Endodermal cell (in vitro differentiated cells): ENCODE data around the gene DIPK1B. TPM values are rescaled to one million over a fixed set of nuclear protein-coding genes. Genes with fewer than 3 reads are reported as not detected.
"Not testable (repeated sequence)": the region's sequence is repeated elsewhere in the genome, so short reads cannot be mapped to it uniquely, and the experiment has no call there.

Experiments
- DNase-seq: peaks from one replicate; pipeline ENCODE4 v3.0.0-alpha.2; 2017
- H3K27ac ChIP-seq: 2 replicates; pipeline ENCODE4 v1.5.1; 2013; ENCODE audit warnings: mild to moderate bottlenecking, low read depth, low read length, moderate library complexity
- H3K27me3 ChIP-seq: 2 replicates; pipeline ENCODE4 v1.6.1; 2013; ENCODE audit warnings: mild to moderate bottlenecking, low read length, moderate library complexity; ENCODE audit not compliant: insufficient read depth, control insufficient read depth, poor library complexity, severe bottlenecking
- H3K36me3 ChIP-seq: 2 replicates; pipeline ENCODE4 v1.7.0; 2013; ENCODE audit warnings: mild to moderate bottlenecking, low read length, moderate library complexity; ENCODE audit not compliant: control insufficient read depth, insufficient read depth
- H3K4me1 ChIP-seq: one replicate; pipeline ENCODE4 v1.7.0; 2013; ENCODE audit warnings: low read length; ENCODE audit not compliant: control insufficient read depth, insufficient read depth
- H3K4me3 ChIP-seq: 2 replicates; pipeline ENCODE4 v1.5.1; 2013; ENCODE audit warnings: mild to moderate bottlenecking, low read length, moderate library complexity
- H3K9ac ChIP-seq: 2 replicates; pipeline ENCODE4 v1.6.1; 2013; ENCODE audit warnings: mild to moderate bottlenecking, low read length, moderate library complexity; ENCODE audit not compliant: poor library complexity, severe bottlenecking; ENCODE audit errors: extremely low read depth
- H3K9me3 ChIP-seq: 2 replicates; pipeline ENCODE4 v1.6.1; 2013; ENCODE audit warnings: mild to moderate bottlenecking, low read length, moderate library complexity; ENCODE audit not compliant: control insufficient read depth
- H3K27ac Mint-ChIP-seq: 2 replicates; pipeline ENCODE4 v1.8.0; 2020; ENCODE audit warnings: mixed read lengths
- H3K27me3 Mint-ChIP-seq: 2 replicates; pipeline ENCODE4 v1.8.0; 2021; ENCODE audit warnings: mild to moderate bottlenecking, mixed read lengths; ENCODE audit not compliant: insufficient read depth
- H3K36me3 Mint-ChIP-seq: 2 replicates; pipeline ENCODE4 v1.8.0; 2020; ENCODE audit warnings: low read depth, mixed read lengths
- H3K4me1 Mint-ChIP-seq: 2 replicates; pipeline ENCODE4 v1.8.0; 2020; ENCODE audit warnings: mixed read lengths
- H3K4me3 Mint-ChIP-seq: 2 replicates; pipeline ENCODE4 v1.8.0; 2020; ENCODE audit warnings: mild to moderate bottlenecking, moderate library complexity, mixed read lengths
- H3K9me3 Mint-ChIP-seq: 2 replicates; pipeline ENCODE4 v1.8.0; 2020; ENCODE audit warnings: mild to moderate bottlenecking, mixed read lengths
- CTCF ChIP-seq: fragments of 200-600 bp; sonication (generic); conservative IDR thresholded peaks from 2 replicates; pipeline ENCODE4 v1.5.0; 2021; ENCODE audit warnings: antibody characterized with exemption, mild to moderate bottlenecking
- WGBS, 2 experiments: methylation state at CpG; one replicate each; pipeline versions ENCODE4 v1.1.5 to v1.1.7; 2013; ENCODE audit warnings: missing lambda C conversion rate in 2 of 2, mixed read lengths in 1 of 2; ENCODE audit not compliant: insufficient coverage in 1 of 2, insufficient read length in 1 of 2; 5-methylcytosine and 5-hydroxymethylcytosine counted together
- total RNA-seq, 2 donors: library from RNA; stranded (reverse); fragmentation: NEBNext Ultra II Directional in 1 of 2; extraction: Animal tissue kit (Norgen Biotek cat#: 25700) in 1 of 2; gene quantifications; 2 replicates in 1 of 2; 3 replicates in 1 of 2; pipeline ENCODE4 v1.2.1, GENCODE V29; 2021

Gene DIPK1B
- total RNA-seq, 2 donors from 2014 or later = 35.1 to 45.4 TPM

DNA sequence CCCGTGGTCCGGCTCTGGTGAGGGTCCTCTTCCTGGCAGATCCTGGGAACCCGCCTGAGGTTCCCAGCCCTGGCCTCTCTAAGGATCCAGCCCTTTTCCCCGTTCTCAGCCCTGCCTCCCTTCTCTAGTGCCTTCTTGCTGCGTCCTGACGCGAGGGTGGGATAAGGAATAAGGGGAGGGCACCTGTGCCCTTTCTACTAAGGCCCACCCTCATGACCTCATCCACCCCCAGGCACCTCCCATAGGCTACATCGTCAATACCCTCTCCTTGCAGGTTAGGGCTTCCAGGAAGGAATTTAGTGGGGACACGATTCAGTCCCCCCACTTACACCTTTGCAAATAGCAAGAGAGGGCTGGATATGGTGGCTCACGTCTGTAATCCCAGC lies 10.7 kb upstream of the DIPK1B start:
- H3K36me3 Mint-ChIP-seq = no peaks in the 10 kb centered on the region
- Histone ChIP-seq H3K9me3 (no peaks in the 10 kb centered on the region), H3K4me3 (no peak overlapping the region), H3K4me1 (no peaks in the 10 kb centered on the region), H3K27ac (no peak overlapping the region), H3K9ac (no peak overlapping the region), H3K36me3 (no peaks in the 10 kb centered on the region), H3K27me3 (peaks cover 6% of the 10 kb centered on the region)
- no peaks in the 10 kb centered on the region for H3K9me3 Mint-ChIP-seq
- DNase-seq = no peak
- H3K27ac Mint-ChIP-seq = no peak overlapping the region
- TF ChIP-seq CTCF = no peak
- peaks cover 9% of the 10 kb centered on the region for H3K4me1 Mint-ChIP-seq
- no peak overlapping the region for H3K4me3 Mint-ChIP-seq
- 72% methylated on average over 6 to 10 of the region's 10 CpGs for WGBS, 2 experiments
- H3K27me3 Mint-ChIP-seq = peaks cover 2% of the 10 kb centered on the region

DNA sequence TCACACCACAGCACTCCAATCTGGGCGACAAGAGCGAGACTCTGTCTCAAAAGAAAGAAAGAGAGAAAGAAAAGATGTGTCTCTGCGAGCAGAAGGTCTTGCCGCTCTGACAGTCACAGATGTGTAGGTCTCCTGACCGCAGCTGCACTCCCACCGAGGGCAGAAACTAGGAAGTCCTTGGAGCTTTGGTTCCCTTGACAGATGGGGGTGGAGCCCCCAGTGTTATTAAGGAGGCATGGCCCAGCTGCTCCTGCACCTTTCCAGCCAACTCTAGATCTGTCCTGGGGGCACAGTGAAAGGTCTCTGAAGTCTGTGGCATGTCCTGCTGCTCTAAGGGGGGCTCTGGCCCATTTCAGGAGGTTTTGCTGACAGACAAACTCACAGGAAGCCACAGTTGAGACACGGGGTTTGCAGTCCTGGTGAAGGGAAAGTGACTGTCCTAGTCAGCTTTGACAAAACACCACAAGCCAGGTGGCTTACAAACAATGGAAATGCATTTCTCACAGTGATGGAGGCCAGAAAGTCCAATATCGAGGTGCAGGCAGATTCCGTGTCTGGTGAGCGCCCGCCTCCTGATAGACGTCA lies 9.0 kb upstream of the DIPK1B start:
- TF ChIP-seq CTCF = no peak
- peaks cover 2% of the 10 kb centered on the region for H3K27me3 Mint-ChIP-seq
- Histone ChIP-seq H3K4me3 (no peak overlapping the region), H3K36me3 (no peaks in the 10 kb centered on the region), H3K27me3 (peaks cover 6% of the 10 kb centered on the region), H3K9ac (no peak overlapping the region), H3K9me3 (no peaks in the 10 kb centered on the region), H3K4me1 (no peaks in the 10 kb centered on the region), H3K27ac (no peak overlapping the region)
- H3K4me1 Mint-ChIP-seq = peaks cover 5% of the 10 kb centered on the region
- DNase-seq = no peak
- H3K4me3 Mint-ChIP-seq = no peak overlapping the region
- no peaks in the 10 kb centered on the region for H3K36me3 Mint-ChIP-seq
- no peaks in the 10 kb centered on the region for H3K9me3 Mint-ChIP-seq
- WGBS, 2 experiments = 89 to 94% methylated on average over 10 to 12 of the region's 12 CpGs
- H3K27ac Mint-ChIP-seq = no peak overlapping the region

GRCh38 chr9:136704741-136705140 lies 7.6 kb upstream of the DIPK1B start:
- H3K9me3 ChIP-seq, H3K4me1 Mint-ChIP-seq, H3K4me3 Mint-ChIP-seq, H3K4me3 ChIP-seq, H3K36me3 Mint-ChIP-seq, H3K27me3 Mint-ChIP-seq, H3K27me3 ChIP-seq, H3K27ac Mint-ChIP-seq, H3K9me3 Mint-ChIP-seq, H3K27ac ChIP-seq, DNase-seq, H3K36me3 ChIP-seq, H3K4me1 ChIP-seq, H3K9ac ChIP-seq: not testable (repeated sequence)
- 94 to 95% methylated on average over 7 to 8 of the region's 8 CpGs for WGBS, 2 experiments

DNA sequence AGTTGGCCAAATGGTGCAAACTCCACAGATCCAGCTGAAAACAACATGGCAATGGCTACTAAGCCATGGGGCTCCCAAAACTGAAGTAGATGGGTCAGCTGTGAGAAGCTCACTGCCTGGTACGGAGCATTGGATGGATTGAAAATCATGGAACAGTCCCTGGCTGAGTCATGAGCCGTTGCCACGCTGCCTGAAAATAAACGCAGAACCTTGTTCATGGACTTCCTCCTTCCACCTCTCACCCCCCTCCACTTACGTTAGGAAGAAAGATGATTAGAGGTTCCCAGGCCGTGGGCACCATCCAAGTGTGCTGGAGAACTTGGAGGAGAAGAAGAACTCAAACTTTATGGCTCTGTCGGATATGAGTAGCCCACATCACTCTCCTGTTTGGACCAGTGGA lies 6.8 kb upstream of the DIPK1B start:
- 82 to 92% methylated on average over 2 to 7 of the region's 7 CpGs for WGBS, 2 experiments
- Mint-ChIP-seq H3K4me1 (peaks cover 4% of the 10 kb centered on the region), H3K4me3 (no peak overlapping the region), H3K27me3 (peaks cover 7% of the 10 kb centered on the region), H3K9me3 (no peaks in the 10 kb centered on the region), H3K27ac (no peak overlapping the region), H3K36me3 (no peaks in the 10 kb centered on the region)
- no peaks in the 10 kb centered on the region for H3K4me1 ChIP-seq
- no peak overlapping the region for H3K27ac ChIP-seq
- peaks cover 11% of the 10 kb centered on the region for H3K27me3 ChIP-seq
- no peak for DNase-seq
- TF ChIP-seq CTCF = no peak
- H3K9ac ChIP-seq = no peak overlapping the region
- H3K9me3 ChIP-seq = no peaks in the 10 kb centered on the region
- no peak overlapping the region for H3K4me3 ChIP-seq
- no peaks in the 10 kb centered on the region for H3K36me3 ChIP-seq
